ENCODE data around the gene HOXC9.
A peak's percentile ranks its signal among the peaks of the same experiment; 100 is the strongest.
"Not testable (repeated sequence)": the region's sequence is repeated elsewhere in the genome, so short reads cannot be mapped to it uniquely, and the experiment has no call there.

Gene HOXC9

DNA sequence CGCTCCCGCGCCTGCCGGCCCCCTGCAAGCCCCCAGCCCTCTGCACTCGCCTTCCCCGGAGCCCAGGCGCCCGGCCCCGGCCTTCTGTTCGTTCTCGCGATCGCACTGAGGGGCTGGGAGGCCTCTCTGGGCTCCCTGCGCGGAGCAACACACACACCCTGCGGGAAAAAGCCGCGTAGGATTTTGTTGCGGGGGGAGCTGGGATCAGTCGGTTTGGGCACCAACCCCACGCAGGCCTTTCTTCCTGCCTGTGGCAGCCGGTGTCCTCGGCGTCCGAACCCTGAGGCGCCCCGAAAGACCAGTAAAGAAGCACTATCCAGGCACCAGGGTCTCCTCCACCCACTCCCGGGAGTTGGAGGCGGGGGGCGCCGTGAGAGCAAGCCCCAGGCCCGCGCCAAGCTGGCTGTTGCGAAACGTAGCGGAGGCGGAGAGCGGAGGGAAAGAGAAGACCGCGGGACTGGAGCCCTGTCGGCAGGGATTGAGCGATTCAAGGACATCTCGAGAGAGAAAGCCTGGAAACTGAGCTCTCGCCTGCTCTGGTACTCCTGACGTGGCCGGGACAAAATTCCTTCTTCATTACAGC lies 31.0 kb downstream of the HOXC9 start:
- no peak for DNase-seq

DNA sequence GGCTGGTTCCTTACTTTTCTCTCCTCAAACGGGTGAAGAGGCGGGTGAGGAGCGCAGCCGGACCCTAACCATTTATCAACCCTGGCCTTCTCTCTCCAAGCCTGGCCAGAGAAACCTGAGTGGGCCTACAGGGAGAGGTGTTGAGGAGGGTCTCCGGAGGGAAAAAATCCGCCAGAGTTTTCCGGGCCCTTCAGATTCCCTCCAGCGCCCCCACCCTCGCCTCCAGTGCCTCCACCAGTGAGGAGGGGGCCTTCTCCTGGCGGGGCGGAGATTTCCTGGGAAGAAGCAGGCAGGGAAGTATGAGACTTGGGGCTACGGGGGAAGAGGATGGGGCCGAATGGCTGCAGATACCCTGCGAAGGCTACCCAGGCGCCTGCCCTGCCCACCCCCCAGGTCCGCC lies 31.5 kb downstream of the HOXC9 start:
- DNase-seq, result no peak

GRCh38 chr12:54032086-54032619 lies 32.2 kb downstream of the HOXC9 start:
- DNase-seq, result no peak

GRCh38 chr12:54032627-54033100 lies 32.7 kb downstream of the HOXC9 start, which contains the start of gene HOXC5:
TSS of gene HOXC5 (plus strand) at chr12:54033050. CDS start at chr12:54033123, 73 bp downstream.
- DNase-seq, result peak; percentile 85

GRCh38 chr12:54033106-54033979 lies 33.4 kb downstream of the HOXC9 start:
- no peak for DNase-seq

DNA sequence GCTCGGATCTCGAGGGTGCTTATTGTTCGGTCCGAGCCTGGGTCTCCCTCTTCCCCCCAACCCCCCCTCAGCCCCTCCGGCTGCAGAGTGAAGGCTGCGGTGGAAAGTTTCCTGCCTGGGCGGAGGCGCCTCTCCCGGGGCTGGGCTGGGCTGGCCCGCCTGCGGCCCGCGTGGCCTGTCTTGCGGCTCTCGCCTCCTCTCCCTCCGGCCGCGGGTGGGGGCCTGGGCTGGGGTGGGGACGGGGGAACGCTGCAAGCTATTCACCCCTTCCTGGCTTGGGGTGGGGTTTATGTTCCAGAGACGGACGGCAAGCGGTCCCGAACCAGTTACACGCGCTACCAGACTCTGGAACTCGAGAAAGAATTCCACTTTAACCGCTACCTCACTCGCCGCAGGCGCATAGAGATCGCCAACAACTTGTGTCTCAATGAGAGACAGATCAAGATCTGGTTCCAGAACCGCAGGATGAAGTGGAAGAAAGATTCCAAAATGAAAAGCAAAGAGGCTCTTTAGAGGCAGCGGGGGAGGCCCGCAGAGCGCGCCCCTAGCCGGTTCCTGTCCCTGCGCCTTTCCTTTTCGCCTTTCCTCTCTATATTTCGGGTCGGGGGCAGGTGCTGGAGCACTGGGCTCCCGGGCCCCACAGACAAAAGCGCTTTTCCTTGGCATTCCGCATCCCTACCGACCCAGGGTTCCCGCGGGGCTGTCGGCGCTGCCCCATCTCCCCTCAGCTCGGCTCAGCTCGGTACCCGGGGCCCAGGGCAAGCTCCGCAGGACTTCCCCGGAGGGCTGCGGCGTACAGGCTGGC lies 34.2 kb downstream of the HOXC9 start:
- no peak for DNase-seq

DNA sequence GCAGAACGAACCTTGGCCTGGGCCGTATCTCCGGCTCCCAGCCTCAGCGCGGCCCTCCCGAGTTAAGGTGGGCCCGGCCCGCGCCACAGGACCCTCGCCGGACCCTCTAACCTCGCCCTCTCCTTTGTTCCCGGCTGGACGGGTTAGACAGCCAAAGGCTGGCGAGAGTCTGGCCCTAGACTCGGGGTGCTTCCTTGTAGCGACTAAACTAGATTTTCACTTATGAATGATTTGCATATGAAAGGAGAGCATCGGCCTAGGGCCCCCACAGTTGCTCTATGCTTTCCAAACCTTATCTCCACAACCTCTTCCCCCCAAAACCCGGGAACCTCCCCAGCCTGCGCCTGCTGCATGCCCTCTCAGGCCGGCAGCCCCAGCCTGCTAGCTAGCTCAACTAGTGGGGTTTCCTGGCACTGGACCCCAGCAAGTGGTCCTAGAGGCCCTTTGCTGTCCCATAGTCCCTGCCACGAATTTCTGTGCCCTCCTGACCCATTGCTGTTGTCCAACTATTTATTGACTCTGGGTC lies 34.9 kb downstream of the HOXC9 start:
- DNase-seq, result no peak

- no peak for DNase-seq
Observed at GRCh38 chr12:54035568-54036264, 35.8 kb downstream of the HOXC9 start.

DNA sequence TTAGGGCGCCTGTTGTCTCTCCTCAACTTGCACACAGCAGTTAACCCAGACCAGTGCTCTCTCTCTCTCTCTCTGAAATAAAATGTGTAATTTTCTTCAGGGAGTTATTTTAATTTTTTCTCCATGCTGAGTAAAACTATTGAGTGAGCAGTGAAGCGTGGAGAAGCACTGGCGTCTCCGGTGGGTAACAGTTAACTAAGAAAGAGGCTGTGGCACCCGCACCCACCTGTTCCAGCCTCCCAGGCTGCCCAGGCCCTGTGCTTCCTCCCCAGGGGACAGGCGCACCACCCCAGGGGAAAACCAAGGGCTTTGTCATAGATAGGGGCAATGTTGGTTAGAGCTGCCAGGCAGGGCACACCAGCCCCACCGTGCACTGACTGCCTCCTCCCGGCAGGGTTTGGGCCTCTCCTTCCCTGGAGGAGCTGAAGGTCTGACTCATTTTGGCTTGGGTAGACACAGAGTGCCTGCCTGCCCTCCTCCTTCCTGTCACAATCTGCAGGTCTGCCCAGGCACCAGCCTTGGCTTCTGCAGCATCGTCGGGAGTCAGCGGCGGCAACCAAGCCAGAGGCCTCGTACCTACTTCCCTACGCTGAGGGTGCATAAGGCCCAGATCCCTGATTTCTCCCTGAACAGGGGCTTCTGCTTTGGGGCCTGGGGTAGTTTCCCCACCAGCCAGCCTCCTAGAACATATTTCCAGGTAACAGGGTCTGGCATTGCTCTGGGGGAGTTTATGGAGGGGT lies 36.8 kb downstream of the HOXC9 start:
- DNase-seq, result no peak

- peak; percentile 11 for DNase-seq
Observed at GRCh38 chr12:54037360-54038283, 37.7 kb downstream of the HOXC9 start.

DNA sequence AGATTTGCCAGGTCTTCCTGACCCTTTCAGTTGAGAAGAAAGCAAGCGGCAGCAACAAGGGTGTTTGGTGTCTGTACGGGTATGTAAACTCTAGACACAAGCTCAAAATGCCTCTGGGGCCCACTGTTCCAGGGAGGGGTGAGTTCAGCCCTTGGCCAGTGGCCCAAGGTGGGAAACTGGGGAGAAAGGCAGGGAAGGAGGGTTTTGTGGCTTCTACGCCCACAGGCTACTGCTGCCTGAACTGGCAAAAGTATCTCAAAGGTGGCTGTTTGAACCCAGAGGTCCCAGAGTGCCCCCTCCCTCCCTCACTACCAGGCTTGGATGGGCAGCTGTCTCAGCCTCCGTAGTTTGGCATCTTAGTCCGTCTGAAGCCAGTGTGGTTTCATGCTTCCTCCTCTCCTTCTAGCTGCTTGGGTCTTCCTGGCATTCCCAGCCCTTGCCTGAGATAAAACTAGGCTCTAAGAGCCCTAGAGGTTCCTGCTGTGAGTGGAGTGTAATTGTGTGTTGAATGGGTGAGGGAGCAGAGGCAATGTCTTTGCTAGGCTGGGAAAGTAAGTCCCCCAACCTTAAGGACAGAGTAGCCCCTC lies 38.4 kb downstream of the HOXC9 start:
- no peak for DNase-seq

DNA sequence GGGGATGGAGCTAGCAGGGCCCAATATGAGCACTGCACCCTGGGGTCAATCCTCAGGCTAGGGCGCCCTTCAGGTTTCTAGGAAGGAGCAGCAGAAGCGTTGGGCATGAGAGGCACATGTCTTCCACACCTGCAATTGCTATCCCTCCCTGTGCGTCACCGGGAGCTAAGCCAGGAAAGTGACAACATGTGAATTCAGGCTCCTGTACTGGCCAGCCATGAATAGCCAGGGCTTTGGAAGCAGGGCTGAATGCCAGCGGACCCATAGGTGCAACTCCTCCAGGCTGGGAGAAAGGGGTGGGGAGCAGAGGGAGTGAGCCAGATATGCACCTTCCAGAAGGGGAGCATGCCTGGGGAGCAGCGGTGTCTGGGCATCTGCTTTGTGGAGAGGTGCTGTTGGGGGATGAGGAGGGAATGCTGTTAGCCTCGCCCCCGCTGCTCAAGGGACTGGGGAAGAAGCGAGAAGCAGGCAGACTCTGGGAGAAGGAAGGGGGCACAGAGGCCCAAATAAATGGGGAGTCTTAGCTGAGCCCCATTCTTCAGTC lies 39.0 kb downstream of the HOXC9 start:
- no peak for DNase-seq

GRCh38 chr12:54039417-54040147 lies 39.6 kb downstream of the HOXC9 start:
- DNase-seq, result no peak

DNA sequence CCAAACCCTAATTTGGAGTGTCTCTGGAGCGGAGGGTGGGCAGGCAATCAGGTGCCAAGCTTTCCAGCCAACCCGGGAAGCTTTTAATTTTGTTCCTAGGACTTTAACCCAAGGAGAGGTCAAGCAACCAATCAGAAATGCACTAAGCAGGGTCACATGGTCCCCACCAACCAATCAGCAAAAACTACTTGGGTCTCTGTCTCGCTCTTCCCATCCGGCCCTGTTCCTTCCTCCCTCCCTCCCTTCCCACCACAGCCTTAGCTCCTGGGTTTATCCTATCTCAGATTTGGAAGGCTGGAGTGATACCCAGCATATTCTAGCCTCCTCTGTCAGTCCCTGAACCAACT lies 40.2 kb downstream of the HOXC9 start:
- DNase-seq, result peak; percentile 51

- DNase-seq, result no peak
Observed at GRCh38 chr12:54040648-54041047, 40.7 kb downstream of the HOXC9 start.

GRCh38 chr12:54041097-54041690 lies 41.2 kb downstream of the HOXC9 start:
- DNase-seq, result no peak

DNA sequence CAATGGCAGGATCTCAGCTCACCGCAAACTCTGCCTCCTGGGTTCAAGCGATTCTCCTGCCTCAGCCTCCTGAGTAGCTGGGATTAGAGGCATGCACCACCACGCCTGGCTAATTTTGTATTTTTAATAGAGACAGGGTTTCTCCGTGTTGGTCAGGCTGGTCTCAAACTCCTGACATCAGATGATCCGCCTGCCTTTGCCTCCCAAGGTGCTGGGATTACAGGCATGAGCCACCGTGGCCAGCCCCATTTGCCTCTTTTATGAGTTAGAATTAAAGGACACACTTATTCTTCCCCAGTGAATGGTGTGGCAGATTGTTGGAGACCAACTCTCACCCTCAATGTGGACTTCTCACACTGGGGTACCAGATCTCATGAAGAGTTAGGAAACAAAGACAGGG lies 42.1 kb downstream of the HOXC9 start:
- DNase-seq, result not testable (repeated sequence)

All from OCI-M1 (cell line).